ENCODE measurements around the gene PTPRN2.

The PTPRN2 gene

GRCh38 chr7:158093156-158093796 lies 494.3 kb downstream of the PTPRN2 start:
- POLR2A ChIA-PET = no interaction called here
- no peak for DNase-seq (ENCODE audit: extremely low spot score)
- TF ChIP-seq PKNOX1 (IDR thresholded peaks at IDR 0.05) (no peak), SUZ12 (IDR thresholded peaks at IDR 0.05) (no peak)
- CTCF ChIA-PET = no interaction called here

GRCh38 chr7:158087196-158087595 lies 500.4 kb downstream of the PTPRN2 start:
- POLR2A ChIA-PET = no interaction called here
- DNase-seq (ENCODE audit: extremely low spot score) = no peak
- TF ChIP-seq NFRKB (IDR thresholded peaks at IDR 0.05) (no peak), SUZ12 (IDR thresholded peaks at IDR 0.05) (no peak), ZNF384 (IDR thresholded peaks at IDR 0.05) (no peak), HDGF (IDR thresholded peaks at IDR 0.05; ENCODE audit: borderline replicate concordance) (no peak), FOXM1 (IDR thresholded peaks at IDR 0.05; ENCODE audit: borderline replicate concordance) (no peak), BHLHE40 (IDR thresholded peaks at IDR 0.05; ENCODE audit: borderline replicate concordance) (no peak), FOXK2 (IDR thresholded peaks at IDR 0.05) (no peak), TARDBP (IDR thresholded peaks at IDR 0.05) (no peak)
- CTCF ChIA-PET = no interaction called here

GRCh38 chr7:158085741-158086695 lies 501.6 kb downstream of the PTPRN2 start:
- DNase-seq (ENCODE audit: extremely low spot score) = no peak
- CTCF ChIA-PET = no interaction called here
- TF ChIP-seq BHLHE40 (IDR thresholded peaks at IDR 0.05; ENCODE audit: borderline replicate concordance) (no peak), SUZ12 (IDR thresholded peaks at IDR 0.05) (no peak), L3MBTL2 (conservative IDR thresholded peaks at IDR 0.05) (peak; percentile 49), ARNT (IDR thresholded peaks at IDR 0.05) (no peak), LEF1 (IDR thresholded peaks at IDR 0.05; ENCODE audit: borderline replicate concordance) (no peak)
- POLR2A ChIA-PET = no interaction called here

GRCh38 chr7:158084555-158084954 lies 503.1 kb downstream of the PTPRN2 start:
- TF ChIP-seq BHLHE40 (IDR thresholded peaks at IDR 0.05; ENCODE audit: borderline replicate concordance) (no peak), ARNT (IDR thresholded peaks at IDR 0.05) (no peak), PKNOX1 (IDR thresholded peaks at IDR 0.05) (no peak), CTBP1 (IDR thresholded peaks at IDR 0.05; ENCODE audit: borderline replicate concordance) (no peak), FOXK2 (IDR thresholded peaks at IDR 0.05) (no peak), FOXA1 (IDR thresholded peaks at IDR 0.05) (no peak), FOXM1 (IDR thresholded peaks at IDR 0.05; ENCODE audit: borderline replicate concordance) (no peak), SUZ12 (IDR thresholded peaks at IDR 0.05) (no peak), HDGF (IDR thresholded peaks at IDR 0.05; ENCODE audit: borderline replicate concordance) (no peak), TARDBP (IDR thresholded peaks at IDR 0.05) (no peak), SP1 (IDR thresholded peaks at IDR 0.05) (no peak), ELF4 (IDR thresholded peaks at IDR 0.05) (no peak), L3MBTL2 (conservative IDR thresholded peaks at IDR 0.05) (no peak), NFRKB (IDR thresholded peaks at IDR 0.05) (no peak), LEF1 (IDR thresholded peaks at IDR 0.05; ENCODE audit: borderline replicate concordance) (no peak), ZNF384 (IDR thresholded peaks at IDR 0.05) (no peak)
- DNase-seq (ENCODE audit: extremely low spot score) = no peak
- CTCF ChIA-PET = no interaction called here
- POLR2A ChIA-PET = no interaction called here

- DNase-seq (ENCODE audit: extremely low spot score) = no peak
- ChIA-PET POLR2A (no interaction called here), CTCF (no interaction called here)
Measured at GRCh38 chr7:158083526-158084310, 503.9 kb downstream of the PTPRN2 start.

More at GRCh38 chr7:158083526-158084310, 503.9 kb downstream of the PTPRN2 start:
- no peak for TF ChIP-seq SP1 (IDR thresholded peaks at IDR 0.05)
- TF ChIP-seq FOXM1 (IDR thresholded peaks at IDR 0.05; ENCODE audit: borderline replicate concordance) = no peak
- no peak for TF ChIP-seq LEF1 (IDR thresholded peaks at IDR 0.05; ENCODE audit: borderline replicate concordance)
- TF ChIP-seq FOXK2 (IDR thresholded peaks at IDR 0.05) = no peak
- TF ChIP-seq FOXA1 (IDR thresholded peaks at IDR 0.05) = no peak
- TF ChIP-seq NFRKB (IDR thresholded peaks at IDR 0.05) = no peak
- no peak for TF ChIP-seq BHLHE40 (IDR thresholded peaks at IDR 0.05; ENCODE audit: borderline replicate concordance)
- TF ChIP-seq ARNT (IDR thresholded peaks at IDR 0.05) = no peak
- TF ChIP-seq ZNF384 (IDR thresholded peaks at IDR 0.05) = no peak
- TF ChIP-seq PKNOX1 (IDR thresholded peaks at IDR 0.05) = no peak
- TF ChIP-seq CTBP1 (IDR thresholded peaks at IDR 0.05; ENCODE audit: borderline replicate concordance) = no peak
- no peak for TF ChIP-seq SUZ12 (IDR thresholded peaks at IDR 0.05)
- no peak for TF ChIP-seq HDGF (IDR thresholded peaks at IDR 0.05; ENCODE audit: borderline replicate concordance)
- TF ChIP-seq TARDBP (IDR thresholded peaks at IDR 0.05) = no peak
- TF ChIP-seq ELF4 (IDR thresholded peaks at IDR 0.05) = no peak
- no peak for TF ChIP-seq L3MBTL2 (conservative IDR thresholded peaks at IDR 0.05)
